DMS 273 treated with DMSO at 0.1 percent for 48 hours (cell line): Measurements from ENCODE around the gene PDCD11.

Experiments
- DNase-seq: peaks from one replicate; lab custom pipeline; 2025; lab: John Stamatoyannopoulos, UW

PDCD11 gene

GRCh38 chr10:103417601-103418000, 21.2 kb downstream of the PDCD11 start:
- no peak for DNase-seq

- no peak for DNase-seq
These were observed 22.7 kb downstream of the PDCD11 start for GRCh38 chr10:103419101-103419500.

- DNase-seq, result no peak
These were observed 27.3 kb downstream of the PDCD11 start for GRCh38 chr10:103423748-103424147.

- DNase-seq, result no peak
These were observed 31.4 kb downstream of the PDCD11 start for GRCh38 chr10:103427866-103428265.

- no peak for DNase-seq
These were observed 32.7 kb downstream of the PDCD11 start for GRCh38 chr10:103428989-103429643.

GRCh38 chr10:103429647-103430046, 33.2 kb downstream of the PDCD11 start:
- DNase-seq, result no peak

- no peak for DNase-seq
These were observed 35.5 kb downstream of the PDCD11 start for GRCh38 chr10:103431902-103432301.

GRCh38 chr10:103433858-103434257, 37.4 kb downstream of the PDCD11 start:
- no peak for DNase-seq

- no peak for DNase-seq
These were observed 43.4 kb downstream of the PDCD11 start for GRCh38 chr10:103439776-103440175.

GRCh38 chr10:103440416-103440815, 44.0 kb downstream of the PDCD11 start:
- no peak for DNase-seq

- no peak for DNase-seq
These were observed 44.8 kb downstream of the PDCD11 start for GRCh38 chr10:103441206-103441605.

GRCh38 chr10:103441611-103442010, 45.2 kb downstream of the PDCD11 start:
- DNase-seq, result no peak

GRCh38 chr10:103442031-103442461, 45.6 kb downstream of the PDCD11 start:
- DNase-seq, result no peak

GRCh38 chr10:103443475-103444185, 47.2 kb downstream of the PDCD11 start:
- no peak for DNase-seq

- DNase-seq, result no peak
These were observed 48.1 kb downstream of the PDCD11 start for GRCh38 chr10:103444478-103444877.

- DNase-seq, result no peak
These were observed 48.9 kb downstream of the PDCD11 start for GRCh38 chr10:103445366-103445765.

- no peak for DNase-seq
These were observed 49.5 kb downstream of the PDCD11 start for GRCh38 chr10:103445767-103446567.

GRCh38 chr10:103447187-103447586, 50.8 kb downstream of the PDCD11 start:
- no peak for DNase-seq

- no peak for DNase-seq
These were observed 52.3 kb downstream of the PDCD11 start for GRCh38 chr10:103448746-103449145.

- no peak for DNase-seq
These were observed 53.0 kb downstream of the PDCD11 start for GRCh38 chr10:103449208-103450144.

- no peak for DNase-seq
These were observed 53.8 kb downstream of the PDCD11 start for GRCh38 chr10:103450201-103450695.
